ENCODE data around the gene MCEE. TPM values are rescaled to one million over a fixed set of nuclear protein-coding genes. Genes with fewer than 3 reads are reported as not detected.

MCEE gene
- total and polyA plus RNA-seq, 2 donors = 18.0 to 28.9 TPM

- Histone ChIP-seq H3K27me3 (ENCODE audit: control insufficient read depth in 2 of 2, insufficient read depth in 1 of 2, low read length in 1 of 2) (peaks cover 0 to 12% of the 10 kb centered on the region in 2 donors), H3K4me3 (ENCODE audit: low read length in 2 of 2) (no peak overlapping the region), H3K4me1 (ENCODE audit: control insufficient read depth in 2 of 2, insufficient read depth in 2 of 2, low read length in 2 of 2) (no peaks in the 10 kb centered on the region), H3K36me3 (ENCODE audit: control insufficient read depth in 2 of 2, insufficient read depth in 2 of 2, low read length in 1 of 2) (peaks cover 6% of the 10 kb centered on the region in 2 donors), H3K9me3 (ENCODE audit: control insufficient read depth in 2 of 2, insufficient read depth in 1 of 2, low read length in 1 of 2) (no peaks in the 10 kb centered on the region), H3K27ac (ENCODE audit: low read depth in 1 of 2, low read length in 1 of 2) (no peak overlapping the region)
- no peak for DNase-seq (ENCODE audit: low read depth in 6 of 9, low spot score in 9 of 9)
- WGBS = 69% methylated on average over 6 of the region's 6 CpGs
These were observed 24.8 kb upstream of the MCEE start for GRCh38 chr2:71154798-71155197.

- DNase-seq (ENCODE audit: low read depth in 6 of 9, low spot score in 9 of 9) = no peak
- Histone ChIP-seq H3K27ac (ENCODE audit: low read depth in 1 of 2, low read length in 1 of 2) (no peak overlapping the region), H3K27me3 (ENCODE audit: control insufficient read depth in 2 of 2, insufficient read depth in 1 of 2, low read length in 1 of 2) (peaks cover 0 to 12% of the 10 kb centered on the region in 2 donors), H3K9me3 (ENCODE audit: control insufficient read depth in 2 of 2, insufficient read depth in 1 of 2, low read length in 1 of 2) (no peaks in the 10 kb centered on the region), H3K36me3 (ENCODE audit: control insufficient read depth in 2 of 2, insufficient read depth in 2 of 2, low read length in 1 of 2) (peaks cover 8% of the 10 kb centered on the region in 2 donors), H3K4me3 (ENCODE audit: low read length in 2 of 2) (no peak overlapping the region), H3K4me1 (ENCODE audit: control insufficient read depth in 2 of 2, insufficient read depth in 2 of 2, low read length in 2 of 2) (no peaks in the 10 kb centered on the region)
- WGBS = 90% methylated on average over 8 of the region's 8 CpGs
These were observed 24.2 kb upstream of the MCEE start for GRCh38 chr2:71154279-71154678.

- no peak for DNase-seq (ENCODE audit: low read depth in 6 of 9, low spot score in 9 of 9)
- Histone ChIP-seq H3K36me3 (ENCODE audit: control insufficient read depth in 2 of 2, insufficient read depth in 2 of 2, low read length in 1 of 2) (peaks cover 14% of the 10 kb centered on the region in 2 donors), H3K27ac (ENCODE audit: low read depth in 1 of 2, low read length in 1 of 2) (no peak overlapping the region), H3K4me3 (ENCODE audit: low read length in 2 of 2) (no peak overlapping the region), H3K27me3 (ENCODE audit: control insufficient read depth in 2 of 2, insufficient read depth in 1 of 2, low read length in 1 of 2) (peaks cover 0 to 12% of the 10 kb centered on the region in 2 donors), H3K4me1 (ENCODE audit: control insufficient read depth in 2 of 2, insufficient read depth in 2 of 2, low read length in 2 of 2) (no peaks in the 10 kb centered on the region), H3K9me3 (ENCODE audit: control insufficient read depth in 2 of 2, insufficient read depth in 1 of 2, low read length in 1 of 2) (no peaks in the 10 kb centered on the region)
- WGBS = 88% methylated on average over 11 of the region's 11 CpGs
These were observed 23.7 kb upstream of the MCEE start for GRCh38 chr2:71153585-71154224.

- 48% methylated on average over 1 of the region's 1 CpG for WGBS
- H3K27me3 ChIP-seq (ENCODE audit: control insufficient read depth in 2 of 2, insufficient read depth in 1 of 2, low read length in 1 of 2) = peaks cover 0 to 5% of the 10 kb centered on the region in 2 donors
- H3K27ac ChIP-seq (ENCODE audit: low read depth in 1 of 2, low read length in 1 of 2) = no peak overlapping the region
- H3K4me1 ChIP-seq (ENCODE audit: control insufficient read depth in 2 of 2, insufficient read depth in 2 of 2, low read length in 2 of 2) = no peaks in the 10 kb centered on the region
- H3K9me3 ChIP-seq (ENCODE audit: control insufficient read depth in 2 of 2, insufficient read depth in 1 of 2, low read length in 1 of 2) = no peaks in the 10 kb centered on the region
- no peak overlapping the region for H3K4me3 ChIP-seq (ENCODE audit: low read length in 2 of 2)
- no peak for DNase-seq (ENCODE audit: low read depth in 6 of 9, low spot score in 9 of 9)
- H3K36me3 ChIP-seq (ENCODE audit: control insufficient read depth in 2 of 2, insufficient read depth in 2 of 2, low read length in 1 of 2) = peaks cover 20 to 32% of the 10 kb centered on the region in 2 donors
These were observed 21.6 kb upstream of the MCEE start for GRCh38 chr2:71151620-71152019.

- WGBS = 83% methylated on average over 3 of the region's 3 CpGs
- Histone ChIP-seq H3K4me1 (ENCODE audit: control insufficient read depth in 2 of 2, insufficient read depth in 2 of 2, low read length in 2 of 2) (no peaks in the 10 kb centered on the region), H3K9me3 (ENCODE audit: control insufficient read depth in 2 of 2, insufficient read depth in 1 of 2, low read length in 1 of 2) (no peaks in the 10 kb centered on the region), H3K27me3 (ENCODE audit: control insufficient read depth in 2 of 2, insufficient read depth in 1 of 2, low read length in 1 of 2) (no peaks in the 10 kb centered on the region), H3K36me3 (ENCODE audit: control insufficient read depth in 2 of 2, insufficient read depth in 2 of 2, low read length in 1 of 2) (peaks cover 27 to 43% of the 10 kb centered on the region in 2 donors), H3K27ac (ENCODE audit: low read depth in 1 of 2, low read length in 1 of 2) (no peak overlapping the region), H3K4me3 (ENCODE audit: low read length in 2 of 2) (no peak overlapping the region)
- DNase-seq (ENCODE audit: low read depth in 6 of 9, low spot score in 9 of 9) = no peak
These were observed 20.2 kb upstream of the MCEE start for GRCh38 chr2:71150082-71150816.

- H3K4me1 ChIP-seq (ENCODE audit: control insufficient read depth in 2 of 2, insufficient read depth in 2 of 2, low read length in 2 of 2) = no peaks in the 10 kb centered on the region
- DNase-seq (ENCODE audit: low read depth in 6 of 9, low spot score in 9 of 9) = no peak
- WGBS = 95% methylated on average over 2 of the region's 2 CpGs
- H3K27ac ChIP-seq (ENCODE audit: low read depth in 1 of 2, low read length in 1 of 2) = no peak overlapping the region
- no peak overlapping the region for H3K4me3 ChIP-seq (ENCODE audit: low read length in 2 of 2)
- H3K9me3 ChIP-seq (ENCODE audit: control insufficient read depth in 2 of 2, insufficient read depth in 1 of 2, low read length in 1 of 2) = no peaks in the 10 kb centered on the region
- no peaks in the 10 kb centered on the region for H3K27me3 ChIP-seq (ENCODE audit: control insufficient read depth in 2 of 2, insufficient read depth in 1 of 2, low read length in 1 of 2)
- H3K36me3 ChIP-seq (ENCODE audit: control insufficient read depth in 2 of 2, insufficient read depth in 2 of 2, low read length in 1 of 2) = peaks cover 40 to 59% of the 10 kb centered on the region in 2 donors
These were observed 18.6 kb upstream of the MCEE start for GRCh38 chr2:71148506-71149063.

GRCh38 chr2:71143782-71144181 is 13.8 kb upstream of the MCEE start:
- H3K27ac ChIP-seq (ENCODE audit: low read depth in 1 of 2, low read length in 1 of 2) = no peak overlapping the region

GRCh38 chr2:71136174-71136573 is 6.1 kb upstream of the MCEE start:
- H3K27me3 ChIP-seq (ENCODE audit: control insufficient read depth in 2 of 2, insufficient read depth in 1 of 2, low read length in 1 of 2) = no peaks in the 10 kb centered on the region
- H3K9me3 ChIP-seq (ENCODE audit: control insufficient read depth in 2 of 2, insufficient read depth in 1 of 2, low read length in 1 of 2) = no peaks in the 10 kb centered on the region
- no peak overlapping the region for H3K4me3 ChIP-seq (ENCODE audit: low read length in 2 of 2)
- no peak overlapping the region for H3K27ac ChIP-seq (ENCODE audit: low read depth in 1 of 2, low read length in 1 of 2)
- DNase-seq (ENCODE audit: low read depth in 6 of 9, low spot score in 9 of 9) = no peak
- peaks cover 3 to 4% of the 10 kb centered on the region in 2 donors for H3K4me1 ChIP-seq (ENCODE audit: control insufficient read depth in 2 of 2, insufficient read depth in 2 of 2, low read length in 2 of 2)
- peaks cover 36 to 63% of the 10 kb centered on the region in 2 donors for H3K36me3 ChIP-seq (ENCODE audit: control insufficient read depth in 2 of 2, insufficient read depth in 2 of 2, low read length in 1 of 2)
- 98% methylated on average over 3 of the region's 3 CpGs for WGBS

More at GRCh38 chr2:71143782-71144181, 13.8 kb upstream of the MCEE start:
- no peak for DNase-seq (ENCODE audit: low read depth in 6 of 9, low spot score in 9 of 9)
- peaks cover 46 to 87% of the 10 kb centered on the region in 2 donors for H3K36me3 ChIP-seq (ENCODE audit: control insufficient read depth in 2 of 2, insufficient read depth in 2 of 2, low read length in 1 of 2)
- H3K27me3 ChIP-seq (ENCODE audit: control insufficient read depth in 2 of 2, insufficient read depth in 1 of 2, low read length in 1 of 2) = no peaks in the 10 kb centered on the region
- no peaks in the 10 kb centered on the region for H3K9me3 ChIP-seq (ENCODE audit: control insufficient read depth in 2 of 2, insufficient read depth in 1 of 2, low read length in 1 of 2)
- no peaks in the 10 kb centered on the region for H3K4me1 ChIP-seq (ENCODE audit: control insufficient read depth in 2 of 2, insufficient read depth in 2 of 2, low read length in 2 of 2)
- 96% methylated on average over 3 of the region's 3 CpGs for WGBS
- no peak overlapping the region for H3K4me3 ChIP-seq (ENCODE audit: low read length in 2 of 2)

- no peak for DNase-seq (ENCODE audit: low read depth in 6 of 9, low spot score in 9 of 9)
- Histone ChIP-seq H3K27me3 (ENCODE audit: control insufficient read depth in 2 of 2, insufficient read depth in 1 of 2, low read length in 1 of 2) (no peaks in the 10 kb centered on the region), H3K27ac (ENCODE audit: low read depth in 1 of 2, low read length in 1 of 2) (no peak overlapping the region), H3K4me3 (ENCODE audit: low read length in 2 of 2) (no peak overlapping the region), H3K9me3 (ENCODE audit: control insufficient read depth in 2 of 2, insufficient read depth in 1 of 2, low read length in 1 of 2) (no peaks in the 10 kb centered on the region), H3K36me3 (ENCODE audit: control insufficient read depth in 2 of 2, insufficient read depth in 2 of 2, low read length in 1 of 2) (peaks cover 26 to 41% of the 10 kb centered on the region in 2 donors), H3K4me1 (ENCODE audit: control insufficient read depth in 2 of 2, insufficient read depth in 2 of 2, low read length in 2 of 2) (peaks cover 6 to 7% of the 10 kb centered on the region in 2 donors)
These were observed 3.6 kb upstream of the MCEE start for GRCh38 chr2:71133603-71134002.

Data from thymus (tissue), 11 donors.